Progenitor cell of endocrine pancreas (in vitro differentiated cells): ENCODE results near the gene RAB3A. TPM values are rescaled to one million over a fixed set of nuclear protein-coding genes. Genes with fewer than 3 reads are reported as not detected.

Experiments used
- DNase-seq: peaks from one replicate; pipeline ENCODE4 v3.0.0; 2021; ENCODE audit warnings: low spot score; ENCODE audit not compliant: unreplicated experiment
- H3K27ac Mint-ChIP-seq: 2 replicates; pipeline ENCODE4 v1.8.0; 2021; ENCODE audit warnings: mild to moderate bottlenecking, moderate library complexity, mixed read lengths
- H3K27me3 Mint-ChIP-seq: 2 replicates; pipeline ENCODE4 v1.8.0; 2021; ENCODE audit warnings: mixed read lengths
- H3K36me3 Mint-ChIP-seq: 2 replicates; pipeline ENCODE4 v1.8.0; 2022; ENCODE audit warnings: mixed read lengths; ENCODE audit not compliant: insufficient read depth
- H3K4me1 Mint-ChIP-seq: 2 replicates; pipeline ENCODE4 v1.8.0; 2021; ENCODE audit warnings: low read depth, mixed read lengths
- H3K4me3 Mint-ChIP-seq: 2 replicates; pipeline ENCODE4 v1.8.0; 2021; ENCODE audit warnings: low read depth, mild to moderate bottlenecking, moderate library complexity, mixed read lengths
- H3K9me3 Mint-ChIP-seq: 2 replicates; pipeline ENCODE4 v1.8.0; 2021; ENCODE audit warnings: low read depth, mixed read lengths
- total RNA-seq: library from RNA; stranded (reverse); gene quantifications from 2 replicates; pipeline ENCODE4 v1.2.1, GENCODE V29; 2021
- TF ChIP-seq, protein P1 (sequence below): fragments of 200-600 bp; sonication (generic); IDR thresholded peaks from one replicate; pipeline ENCODE4 v1.5.0; 2021; ENCODE audit warnings: antibody characterized with exemption, mild to moderate bottlenecking; ENCODE audit not compliant: unreplicated experiment

The RAB3A gene
- total RNA-seq, 1 donor from 2014 or later: 3.3 TPM

DNA sequence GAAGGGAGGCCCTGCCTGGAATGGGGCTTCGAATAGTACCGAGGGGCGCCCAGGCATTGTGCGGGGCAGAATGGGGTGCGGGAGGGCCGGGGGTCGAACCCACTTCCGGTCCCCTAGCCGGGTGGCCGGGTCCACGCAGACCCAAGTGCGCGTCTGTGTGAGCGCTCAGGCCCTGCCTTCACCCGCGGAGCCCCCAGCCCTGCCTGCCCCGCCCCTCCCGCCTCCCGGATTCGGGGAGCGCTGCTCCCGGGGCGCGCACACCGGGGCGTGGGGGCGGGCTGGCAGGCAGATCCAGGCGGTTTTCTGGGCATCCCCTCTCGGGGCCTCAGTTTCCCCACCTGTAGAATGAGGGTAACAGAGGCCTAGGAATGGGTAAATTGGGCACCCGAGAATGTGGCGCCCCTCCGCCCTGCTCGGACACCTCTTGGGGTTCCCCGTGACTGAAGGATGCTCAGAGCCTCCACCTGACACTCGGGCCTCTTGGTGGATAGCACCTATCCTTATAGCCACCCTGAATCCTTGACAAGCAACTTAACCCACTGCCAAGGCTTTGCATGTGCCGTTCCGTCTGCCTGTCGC, 50.2 kb downstream of the RAB3A start:
- no peak for DNase-seq
- peaks cover 11% of the 10 kb centered on the region for H3K4me1 Mint-ChIP-seq
- H3K27ac Mint-ChIP-seq: peak overlapping the region; percentile 90

DNA sequence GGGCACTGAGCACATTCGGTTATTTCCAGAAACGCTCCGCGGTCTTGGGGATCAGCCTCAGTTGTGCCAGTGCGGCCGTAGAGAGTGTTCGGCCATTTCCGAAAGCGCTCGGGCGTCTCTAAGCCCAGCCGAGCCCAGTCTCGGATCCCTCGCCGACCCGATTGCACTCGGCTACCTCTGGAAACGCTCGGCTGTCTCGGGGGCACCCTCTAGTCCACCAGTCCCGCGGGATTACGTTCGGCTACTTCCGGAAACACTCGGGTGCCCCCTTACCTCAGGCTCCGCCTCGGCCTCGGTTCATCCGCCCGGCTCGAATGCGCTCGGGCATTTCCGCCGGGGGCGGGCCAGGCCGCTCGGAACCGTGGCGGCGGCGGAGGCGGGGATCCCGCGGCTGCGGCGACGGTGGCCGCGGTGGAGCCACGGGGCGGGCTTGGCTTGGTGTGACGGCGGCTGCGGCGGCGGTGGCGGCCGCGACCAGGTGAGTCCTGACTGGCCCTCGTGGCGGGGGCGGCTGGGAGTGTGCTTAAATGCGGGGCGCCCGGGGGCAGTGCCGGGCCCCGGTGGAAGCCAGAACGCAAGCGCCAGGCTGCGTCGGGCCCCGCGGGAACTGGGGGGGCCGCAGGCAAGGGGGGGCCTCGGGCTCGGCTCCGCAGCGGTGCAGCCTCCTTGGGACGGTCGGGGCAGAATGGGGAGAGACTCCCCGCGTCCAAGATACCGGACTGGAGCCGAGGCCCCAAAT, 50.9 kb downstream of the RAB3A start, which contains the start of gene PIK3R2:
Gene PIK3R2 (plus strand): TSS at position 347 of the 739 bp plus-strand sequence. CDS start 2,717 bp downstream, outside the sequence.
- H3K36me3 Mint-ChIP-seq: peaks cover 3% of the 10 kb centered on the region
- H3K4me3 Mint-ChIP-seq: peak within 1 kb of the TSS; percentile 85
- H3K4me1 Mint-ChIP-seq: peaks cover 11% of the 10 kb centered on the region
- H3K27ac Mint-ChIP-seq: peak within 1 kb of the TSS; percentile 98
- TF ChIP-seq, protein P1, sequence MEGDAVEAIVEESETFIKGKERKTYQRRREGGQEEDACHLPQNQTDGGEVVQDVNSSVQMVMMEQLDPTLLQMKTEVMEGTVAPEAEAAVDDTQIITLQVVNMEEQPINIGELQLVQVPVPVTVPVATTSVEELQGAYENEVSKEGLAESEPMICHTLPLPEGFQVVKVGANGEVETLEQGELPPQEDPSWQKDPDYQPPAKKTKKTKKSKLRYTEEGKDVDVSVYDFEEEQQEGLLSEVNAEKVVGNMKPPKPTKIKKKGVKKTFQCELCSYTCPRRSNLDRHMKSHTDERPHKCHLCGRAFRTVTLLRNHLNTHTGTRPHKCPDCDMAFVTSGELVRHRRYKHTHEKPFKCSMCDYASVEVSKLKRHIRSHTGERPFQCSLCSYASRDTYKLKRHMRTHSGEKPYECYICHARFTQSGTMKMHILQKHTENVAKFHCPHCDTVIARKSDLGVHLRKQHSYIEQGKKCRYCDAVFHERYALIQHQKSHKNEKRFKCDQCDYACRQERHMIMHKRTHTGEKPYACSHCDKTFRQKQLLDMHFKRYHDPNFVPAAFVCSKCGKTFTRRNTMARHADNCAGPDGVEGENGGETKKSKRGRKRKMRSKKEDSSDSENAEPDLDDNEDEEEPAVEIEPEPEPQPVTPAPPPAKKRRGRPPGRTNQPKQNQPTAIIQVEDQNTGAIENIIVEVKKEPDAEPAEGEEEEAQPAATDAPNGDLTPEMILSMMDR: no peak
- peak; percentile 100 for DNase-seq
- no peaks in the 10 kb centered on the region for H3K9me3 Mint-ChIP-seq
- H3K27me3 Mint-ChIP-seq: no peaks in the 10 kb centered on the region

More for the DNA sequence above, 50.2 kb downstream of the RAB3A start:
- Mint-ChIP-seq H3K4me3 (peak overlapping the region; percentile 85), H3K36me3 (peaks cover 3% of the 10 kb centered on the region), H3K9me3 (no peaks in the 10 kb centered on the region), H3K27me3 (no peaks in the 10 kb centered on the region)
- TF ChIP-seq, protein P1: no peak

DNA sequence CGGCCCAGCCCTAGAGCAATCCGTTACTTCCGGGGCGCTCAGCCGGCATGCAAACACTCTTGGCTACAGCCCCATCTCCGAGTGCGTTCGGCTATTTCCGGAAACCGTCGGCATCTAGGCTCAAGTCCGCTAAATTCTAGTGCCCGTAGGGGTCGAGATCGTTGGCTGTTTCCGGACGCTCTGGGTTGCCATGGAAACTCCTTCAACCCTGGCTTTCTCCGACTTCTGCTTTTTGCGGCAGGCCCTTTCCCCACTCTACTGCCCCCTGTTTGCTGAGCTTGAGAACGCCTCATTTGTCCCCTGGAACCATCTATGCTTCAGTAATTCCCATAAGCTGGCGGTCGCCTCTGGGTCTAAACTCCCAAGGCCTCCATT, 51.4 kb downstream of the RAB3A start:
- H3K27ac Mint-ChIP-seq: peak overlapping the region; percentile 98
- peak; percentile 95 for DNase-seq
- H3K4me1 Mint-ChIP-seq: peaks cover 11% of the 10 kb centered on the region
- peaks cover 3% of the 10 kb centered on the region for H3K36me3 Mint-ChIP-seq
- peak overlapping the region; percentile 85 for H3K4me3 Mint-ChIP-seq
- no peaks in the 10 kb centered on the region for H3K9me3 Mint-ChIP-seq
- H3K27me3 Mint-ChIP-seq: no peaks in the 10 kb centered on the region
- TF ChIP-seq, protein P1: peak; percentile 71

DNA sequence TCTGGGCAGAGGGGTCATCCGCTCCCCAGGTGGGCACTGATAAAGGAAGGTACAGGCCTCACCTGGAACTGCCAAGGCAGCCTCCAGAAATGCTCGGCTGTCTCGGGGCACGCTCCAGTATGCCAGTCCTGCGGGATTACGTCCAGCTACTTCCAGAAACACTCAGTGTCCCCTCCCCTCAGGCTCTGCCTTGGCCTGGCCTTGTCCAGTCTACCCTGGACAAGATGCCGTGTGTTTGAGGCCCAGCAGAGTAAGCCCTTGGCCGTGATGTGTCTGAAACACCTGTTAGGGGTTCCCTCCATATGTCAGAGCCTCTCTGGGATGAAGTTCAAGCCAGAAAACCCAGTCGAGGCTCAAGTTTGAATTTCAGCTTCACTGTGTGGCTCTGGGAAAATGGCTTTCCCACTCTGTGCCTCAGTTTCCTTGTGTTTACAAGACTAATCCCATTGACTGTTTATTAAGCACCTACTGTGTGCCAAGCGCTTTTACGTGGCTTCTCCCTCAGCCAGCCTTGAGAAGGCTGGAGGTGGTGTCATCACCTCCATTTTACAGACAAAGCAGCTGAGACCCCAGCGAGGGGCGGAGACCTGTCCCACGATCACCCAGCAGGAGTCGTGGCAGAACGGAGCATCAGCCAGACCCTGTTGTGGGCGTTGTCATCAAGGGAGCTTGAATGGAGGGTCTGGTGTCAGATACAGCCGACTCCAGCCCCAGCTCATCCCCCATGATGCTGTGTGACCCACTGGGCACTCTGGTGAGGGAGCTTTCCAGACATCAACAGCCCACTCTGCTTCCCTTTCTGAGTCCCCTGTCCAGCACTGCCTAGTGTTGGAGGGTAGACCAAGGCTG, 52.8 kb downstream of the RAB3A start:
- Mint-ChIP-seq H3K27me3 (no peaks in the 10 kb centered on the region), H3K4me3 (no peak overlapping the region), H3K4me1 (peaks cover 11% of the 10 kb centered on the region), H3K36me3 (peaks cover 6% of the 10 kb centered on the region), H3K9me3 (no peaks in the 10 kb centered on the region), H3K27ac (no peak overlapping the region)
- TF ChIP-seq, protein P1: no peak
- no peak for DNase-seq

DNA sequence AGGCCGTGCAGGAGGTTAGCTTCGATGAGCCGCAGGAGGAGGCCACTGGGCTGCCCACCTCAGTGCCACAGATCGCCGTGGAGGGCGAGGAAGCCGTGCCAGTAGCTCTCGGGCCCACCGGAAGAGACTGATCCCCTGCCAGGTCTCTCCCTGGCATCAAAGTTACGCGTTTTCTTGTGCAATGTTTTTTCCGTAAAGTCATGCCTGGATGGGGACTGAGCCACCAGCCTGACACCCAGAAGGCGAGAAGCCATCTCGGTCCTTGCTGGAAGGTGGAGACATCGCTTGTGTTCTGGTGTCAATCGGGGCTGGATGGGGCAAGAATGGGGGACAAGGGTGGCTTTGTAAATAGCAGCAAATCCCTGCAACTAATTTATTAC, 54.3 kb downstream of the RAB3A start:
- TF ChIP-seq, protein P1: no peak
- H3K36me3 Mint-ChIP-seq: peaks cover 10% of the 10 kb centered on the region
- H3K4me3 Mint-ChIP-seq: no peak overlapping the region
- no peak overlapping the region for H3K27ac Mint-ChIP-seq
- no peak for DNase-seq
- H3K27me3 Mint-ChIP-seq: no peaks in the 10 kb centered on the region
- peaks cover 10% of the 10 kb centered on the region for H3K4me1 Mint-ChIP-seq
- H3K9me3 Mint-ChIP-seq: no peaks in the 10 kb centered on the region
